ENCODE results near the gene ADRB1. TPM values are rescaled to one million over a fixed set of nuclear protein-coding genes. Genes with fewer than 3 reads are reported as not detected.

Gene ADRB1
- total RNA-seq, 4 donors from 2014 or later, result 0.18 to 1.1 (median 0.27) TPM; not detected in 1

GRCh38 chr10:114077815-114078219 lies 34.2 kb downstream of the ADRB1 start:
- Histone ChIP-seq H3K27me3 (peaks cover 0 to 6% (median 0%) of the 10 kb centered on the region in 4 donors), H3K4me3 (no peak overlapping the region), H3K9me3 (no peaks in the 10 kb centered on the region), H3K27ac (no peak overlapping the region), H3K4me1 (no peaks in the 10 kb centered on the region), H3K36me3 (no peaks in the 10 kb centered on the region)
- intact Hi-C loops (cut with DNase I), result no loop called here
- TF ChIP-seq, protein P1, sequence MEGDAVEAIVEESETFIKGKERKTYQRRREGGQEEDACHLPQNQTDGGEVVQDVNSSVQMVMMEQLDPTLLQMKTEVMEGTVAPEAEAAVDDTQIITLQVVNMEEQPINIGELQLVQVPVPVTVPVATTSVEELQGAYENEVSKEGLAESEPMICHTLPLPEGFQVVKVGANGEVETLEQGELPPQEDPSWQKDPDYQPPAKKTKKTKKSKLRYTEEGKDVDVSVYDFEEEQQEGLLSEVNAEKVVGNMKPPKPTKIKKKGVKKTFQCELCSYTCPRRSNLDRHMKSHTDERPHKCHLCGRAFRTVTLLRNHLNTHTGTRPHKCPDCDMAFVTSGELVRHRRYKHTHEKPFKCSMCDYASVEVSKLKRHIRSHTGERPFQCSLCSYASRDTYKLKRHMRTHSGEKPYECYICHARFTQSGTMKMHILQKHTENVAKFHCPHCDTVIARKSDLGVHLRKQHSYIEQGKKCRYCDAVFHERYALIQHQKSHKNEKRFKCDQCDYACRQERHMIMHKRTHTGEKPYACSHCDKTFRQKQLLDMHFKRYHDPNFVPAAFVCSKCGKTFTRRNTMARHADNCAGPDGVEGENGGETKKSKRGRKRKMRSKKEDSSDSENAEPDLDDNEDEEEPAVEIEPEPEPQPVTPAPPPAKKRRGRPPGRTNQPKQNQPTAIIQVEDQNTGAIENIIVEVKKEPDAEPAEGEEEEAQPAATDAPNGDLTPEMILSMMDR (IDR thresholded peaks at IDR 0.05), result no peak
- TF ChIP-seq POLR2A (IDR thresholded peaks at IDR 0.05), result no peak
- 85 to 87% methylated on average over 9 of the region's 9 CpGs for WGBS, 2 donors
- no peak for DNase-seq

DNA sequence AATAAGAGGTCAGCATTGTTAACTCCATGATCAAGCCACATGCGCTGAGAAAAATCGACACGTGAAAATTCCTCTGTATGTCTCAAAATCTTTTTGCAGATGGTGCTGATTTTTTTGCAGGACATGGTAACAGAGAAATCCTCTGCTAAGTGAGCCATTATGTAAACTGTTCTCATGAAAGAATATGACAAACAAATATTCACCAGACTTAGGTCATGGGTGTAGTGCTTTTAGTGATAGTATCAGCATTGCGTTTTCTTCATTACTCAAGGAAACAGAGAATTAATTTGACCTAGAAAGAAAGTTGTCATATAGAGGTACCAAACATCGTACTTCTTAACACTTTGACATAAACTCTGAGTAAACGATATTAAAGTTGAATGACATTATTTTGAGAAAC lies 34.7 kb downstream of the ADRB1 start:
- peaks cover 0 to 6% (median 0%) of the 10 kb centered on the region in 4 donors for H3K27me3 ChIP-seq
- intact Hi-C loops (cut with DNase I), result no loop called here
- WGBS, 2 donors, result 81 to 82% methylated on average over 6 of the region's 6 CpGs
- no peak overlapping the region for H3K27ac ChIP-seq
- no peak for DNase-seq
- H3K4me1 ChIP-seq, result no peaks in the 10 kb centered on the region
- TF ChIP-seq POLR2A (IDR thresholded peaks at IDR 0.05), result no peak
- TF ChIP-seq, protein P1 (IDR thresholded peaks at IDR 0.05), result no peak
- no peaks in the 10 kb centered on the region for H3K36me3 ChIP-seq
- no peaks in the 10 kb centered on the region for H3K9me3 ChIP-seq
- H3K4me3 ChIP-seq, result no peak overlapping the region

DNA sequence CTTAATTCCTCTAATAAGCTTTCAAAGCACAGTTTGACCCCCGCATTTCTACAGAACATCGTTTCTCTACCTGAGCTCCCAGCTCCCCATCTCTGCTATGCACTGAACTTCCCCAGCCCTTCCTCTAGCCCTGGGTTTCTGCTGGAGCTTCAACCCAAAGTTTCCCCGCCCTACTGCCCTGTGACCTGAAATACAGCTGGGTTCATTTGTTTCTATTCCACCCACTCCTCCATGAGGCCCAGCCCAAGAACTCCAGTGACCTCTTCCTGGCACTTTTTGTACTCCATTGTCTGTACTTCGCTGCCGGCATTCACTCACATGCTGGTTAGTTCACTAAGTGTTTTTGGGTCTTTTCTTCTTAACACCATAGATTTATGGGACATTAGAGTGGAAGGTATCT lies 35.8 kb downstream of the ADRB1 start:
- intact Hi-C loops (cut with DNase I), result no loop called here
- Histone ChIP-seq H3K4me3 (no peak overlapping the region), H3K36me3 (no peaks in the 10 kb centered on the region), H3K27ac (no peak overlapping the region), H3K9me3 (no peaks in the 10 kb centered on the region), H3K4me1 (no peaks in the 10 kb centered on the region), H3K27me3 (peaks cover 0 to 6% (median 0%) of the 10 kb centered on the region in 4 donors)
- TF ChIP-seq POLR2A (IDR thresholded peaks at IDR 0.05), result no peak
- TF ChIP-seq, protein P1 (IDR thresholded peaks at IDR 0.05), result no peak
- no peak for DNase-seq
- WGBS, 2 donors, result 83 to 88% methylated on average over 5 of the region's 5 CpGs

- Histone ChIP-seq H3K4me1 (no peaks in the 10 kb centered on the region), H3K9me3 (no peaks in the 10 kb centered on the region), H3K36me3 (no peaks in the 10 kb centered on the region), H3K27me3 (no peaks in the 10 kb centered on the region), H3K27ac (no peak overlapping the region), H3K4me3 (no peak overlapping the region)
- 68 to 74% methylated on average over 8 of the region's 8 CpGs for WGBS, 2 donors
- no peak for DNase-seq
- intact Hi-C loops (cut with DNase I), result no loop called here
- TF ChIP-seq, protein P1 (IDR thresholded peaks at IDR 0.05), result no peak
- no peak for TF ChIP-seq POLR2A (IDR thresholded peaks at IDR 0.05)
Observed at GRCh38 chr10:114081911-114082583, 38.4 kb downstream of the ADRB1 start.

- H3K27me3 ChIP-seq, result no peaks in the 10 kb centered on the region
- H3K27ac ChIP-seq, result no peak overlapping the region
- WGBS, 2 donors, result 80 to 85% methylated on average over 5 of the region's 5 CpGs
- H3K36me3 ChIP-seq, result no peaks in the 10 kb centered on the region
- no peak for DNase-seq
- intact Hi-C loops (cut with DNase I), result no loop called here
- H3K4me3 ChIP-seq, result no peak overlapping the region
- no peaks in the 10 kb centered on the region for H3K9me3 ChIP-seq
- TF ChIP-seq, protein P1 (IDR thresholded peaks at IDR 0.05), result no peak
- no peak for TF ChIP-seq POLR2A (IDR thresholded peaks at IDR 0.05)
- H3K4me1 ChIP-seq, result no peaks in the 10 kb centered on the region
Observed at GRCh38 chr10:114083040-114083439, 39.4 kb downstream of the ADRB1 start.
